CD4-positive, alpha-beta T cell treated with Interleukin-6 at 100 ng/mL for 8 hours (primary cell): Measurements from ENCODE around the gene PRDM10.
"Not testable (repeated sequence)": the region's sequence is repeated elsewhere in the genome, so short reads cannot be mapped to it uniquely, and the experiment has no call there.

Experiments
- DNase-seq: peaks from one replicate; pipeline ENCODE4 v3.0.0-alpha.2; 2020; ENCODE audit warnings: mixed read lengths, low spot score

The PRDM10 gene

DNA sequence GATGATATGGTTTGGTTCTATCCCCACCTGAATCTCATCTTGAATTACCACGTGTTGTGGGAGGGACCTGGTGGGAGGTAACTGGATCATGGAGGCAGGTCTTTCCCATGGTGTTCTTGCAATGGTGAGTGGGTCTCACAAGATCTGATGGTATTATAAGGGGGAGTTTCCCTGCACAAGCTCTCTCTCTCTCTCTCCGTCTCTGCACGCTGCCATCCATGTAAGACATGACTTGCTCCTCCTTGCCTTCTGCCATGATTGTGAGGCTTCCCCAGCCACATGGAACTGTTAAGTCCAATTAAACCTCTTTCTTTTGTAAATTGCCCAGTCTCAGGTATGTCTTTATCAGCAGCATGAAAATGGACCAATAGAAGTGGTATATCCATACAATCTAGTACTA is 13.2 kb upstream of the PRDM10 start:
- DNase-seq: not testable (repeated sequence)

GRCh38 chr11:130008326-130008725 is 5.7 kb upstream of the PRDM10 start:
- no peak for DNase-seq

DNA sequence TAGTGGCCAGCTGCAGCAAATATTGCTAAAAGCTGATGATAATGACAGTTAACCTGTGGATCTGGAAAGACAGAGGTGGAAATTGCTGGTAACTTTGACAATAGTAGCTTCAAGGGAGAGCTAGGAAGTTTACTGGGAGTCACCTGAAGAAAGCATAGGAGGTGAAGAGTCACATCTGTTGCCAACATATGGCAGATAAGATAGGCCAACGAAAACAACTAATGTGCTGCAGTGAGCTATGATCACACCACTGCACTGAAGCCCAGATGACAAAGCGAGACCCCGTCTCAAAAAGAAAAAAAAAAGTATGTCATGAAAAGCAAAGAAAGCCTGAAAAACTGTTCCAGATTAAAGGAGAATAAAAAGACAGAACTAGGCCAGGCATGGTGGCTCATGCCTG is 4.3 kb upstream of the PRDM10 start:
- no peak for DNase-seq

GRCh38 chr11:130003717-130004001 is 1.0 kb upstream of the PRDM10 start:
- DNase-seq: no peak

DNA sequence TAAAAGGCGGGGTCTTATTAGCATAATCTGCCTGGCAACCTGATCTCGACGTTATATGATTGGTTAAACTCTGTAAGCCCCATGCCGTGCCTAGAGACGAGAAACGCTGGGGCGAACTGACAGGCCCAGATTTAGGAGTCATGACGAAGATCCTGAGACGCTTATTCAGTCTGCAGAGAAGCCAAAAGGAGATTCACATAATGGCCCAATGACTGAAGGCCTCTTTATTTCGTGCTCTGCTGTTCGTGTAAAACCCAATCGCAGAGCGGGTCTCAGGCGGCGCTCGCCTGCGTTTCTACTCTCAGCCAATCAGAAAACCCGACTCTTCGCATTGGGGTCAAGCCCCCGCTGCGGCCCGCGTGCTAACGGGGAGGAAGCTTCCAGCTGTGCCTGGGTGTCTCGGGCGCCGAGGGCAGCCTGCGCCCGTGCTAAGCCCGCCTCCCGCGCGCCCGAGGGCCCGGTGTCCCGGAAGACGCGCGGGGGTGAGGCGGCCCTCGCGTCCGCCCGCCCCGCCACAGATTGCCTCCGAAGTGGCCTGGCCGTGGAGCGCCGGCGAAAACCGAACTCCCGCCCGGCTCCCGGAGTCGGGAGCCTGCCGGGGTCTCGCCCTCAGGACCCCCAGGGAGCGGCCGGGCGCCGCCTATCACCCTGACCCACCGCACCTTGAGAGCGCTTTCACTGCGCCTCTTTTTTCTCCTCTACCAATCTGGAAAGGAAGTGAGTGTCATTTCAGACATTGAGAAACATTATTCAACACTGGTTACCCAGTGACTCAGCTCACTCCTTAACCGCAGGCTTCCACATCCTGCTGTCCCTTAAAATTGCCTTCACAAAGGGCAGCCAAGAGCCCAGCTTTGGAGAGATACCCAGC is 446 bp upstream of the PRDM10 start:
- DNase-seq: peak; percentile 93

DNA sequence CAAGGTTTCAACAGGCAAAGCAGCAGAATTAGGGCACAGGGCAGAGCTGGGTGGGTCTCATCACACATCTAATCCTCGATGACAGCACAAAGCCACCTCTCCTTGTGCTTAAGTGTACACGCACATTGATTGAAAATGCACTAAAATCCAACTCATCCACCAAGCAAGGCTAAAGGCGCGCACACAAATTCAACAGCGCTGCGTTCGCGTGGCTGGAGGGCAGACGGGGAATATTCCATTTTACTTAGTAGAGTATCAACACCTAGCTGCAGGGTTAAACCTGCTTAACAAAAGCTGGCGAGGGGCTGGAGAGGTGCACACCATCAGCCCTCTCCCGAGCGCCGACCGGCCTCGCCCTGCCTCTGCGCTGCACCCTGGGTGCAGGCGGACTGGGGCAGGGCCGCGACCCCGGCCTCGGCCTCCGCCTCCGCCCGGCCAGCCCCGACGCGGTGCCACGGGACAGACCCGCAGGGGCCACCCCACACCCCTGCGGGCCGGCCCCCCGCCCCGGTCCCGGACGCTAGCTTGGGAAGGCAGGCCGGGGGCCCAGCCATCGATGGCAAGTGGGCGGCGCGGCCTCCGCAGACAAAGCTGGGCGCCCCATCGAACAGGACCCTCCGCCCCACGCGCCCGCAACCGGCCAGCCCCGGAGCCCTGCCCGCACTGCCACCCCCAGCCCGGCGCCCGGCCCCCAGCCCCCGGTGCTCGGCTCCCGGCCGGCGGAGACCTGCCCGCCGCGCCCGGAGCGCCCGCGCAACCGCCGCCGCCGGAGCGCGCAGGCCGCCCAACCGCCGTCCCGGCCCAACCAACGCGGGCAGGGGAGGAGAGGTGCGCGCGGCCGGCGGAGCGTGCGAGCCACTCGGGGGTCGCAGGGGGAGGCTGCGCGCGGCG is 929 bp downstream of the PRDM10 start:
- DNase-seq: peak; percentile 10

GRCh38 chr11:130000552-130001176 is 2.0 kb downstream of the PRDM10 start:
- DNase-seq: no peak

DNA sequence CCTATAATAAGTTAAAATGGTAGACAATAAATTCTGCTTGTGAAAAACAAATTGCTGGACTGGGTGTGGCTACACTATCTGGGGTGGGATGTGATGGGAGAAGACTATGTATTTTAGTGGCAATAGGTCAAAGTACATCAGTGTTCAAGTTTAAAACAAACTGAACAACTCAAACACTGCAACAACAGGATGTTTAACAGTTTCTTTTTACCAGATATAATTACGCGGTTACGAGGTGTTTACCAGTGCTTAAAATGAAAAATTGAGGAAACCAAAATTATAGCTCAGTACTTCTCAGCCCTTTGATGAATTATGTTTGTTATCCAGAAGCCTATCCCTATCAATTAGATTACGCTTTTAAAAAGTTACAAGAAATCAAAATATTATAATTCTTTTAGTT is 3.2 kb downstream of the PRDM10 start:
- DNase-seq: no peak

- no peak for DNase-seq
These were observed 3.7 kb downstream of the PRDM10 start for GRCh38 chr11:129998905-129999304.

DNA sequence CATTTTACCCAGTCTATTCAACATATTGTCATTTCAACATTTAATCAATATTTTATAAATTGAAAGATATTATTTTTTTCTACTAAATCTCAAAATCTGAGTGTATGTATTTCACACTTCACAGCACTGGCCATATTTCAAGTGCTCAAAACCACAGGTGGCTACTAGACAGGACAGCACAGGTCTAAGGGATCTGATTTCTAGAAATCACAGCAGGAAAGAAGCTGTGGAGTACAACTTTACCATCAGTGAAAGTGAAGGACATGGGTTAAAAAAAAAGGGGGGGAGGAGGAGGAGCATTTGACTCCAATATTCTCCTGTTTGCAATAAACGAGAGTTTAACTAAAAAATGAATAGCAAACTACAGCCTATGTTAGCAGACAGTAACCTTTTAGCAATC is 4.5 kb downstream of the PRDM10 start:
- no peak for DNase-seq

- DNase-seq: no peak
These were observed 5.1 kb downstream of the PRDM10 start for GRCh38 chr11:129997513-129997912.

- DNase-seq: no peak
These were observed 6.3 kb downstream of the PRDM10 start for GRCh38 chr11:129996113-129996870.

- DNase-seq: no peak
These were observed 7.5 kb downstream of the PRDM10 start for GRCh38 chr11:129995163-129995562.

DNA sequence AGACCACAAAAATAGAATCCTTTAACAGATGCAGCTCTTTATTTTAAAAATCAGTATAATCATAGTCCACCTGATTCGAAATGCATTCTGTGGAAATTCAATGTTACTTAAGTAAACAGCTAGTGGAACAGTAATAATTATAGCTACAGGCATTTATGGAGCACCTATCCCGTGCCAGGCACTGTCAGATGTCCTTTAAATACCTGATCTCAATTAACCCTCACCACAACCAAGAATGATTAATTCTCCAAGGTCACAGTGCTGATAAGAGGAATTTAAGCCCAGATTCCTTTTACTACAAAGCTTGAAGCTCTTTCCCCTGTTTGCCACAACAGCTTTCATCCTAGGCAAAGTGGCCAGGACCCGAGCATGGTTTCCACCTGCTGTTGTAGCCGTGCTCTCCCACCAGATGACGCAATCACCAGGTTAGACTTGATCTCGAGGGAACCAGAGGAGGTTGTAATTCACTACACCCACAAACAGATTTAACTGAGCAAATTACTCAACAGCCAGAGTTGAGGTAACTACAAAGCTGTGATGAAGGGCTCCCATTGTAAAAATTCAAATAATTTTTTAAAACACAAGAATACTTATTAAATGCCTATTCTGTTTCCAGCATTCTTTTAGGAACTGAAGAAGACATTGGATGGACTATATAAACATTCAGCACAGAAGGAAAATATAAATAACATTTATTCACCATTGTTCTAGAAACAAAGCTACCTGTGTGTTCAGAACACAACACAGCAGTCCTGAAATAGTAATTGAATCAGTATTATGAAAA is 10.3 kb downstream of the PRDM10 start:
- peak; percentile 47 for DNase-seq

- no peak for DNase-seq
These were observed 13.4 kb downstream of the PRDM10 start for GRCh38 chr11:129989149-129989813.

DNA sequence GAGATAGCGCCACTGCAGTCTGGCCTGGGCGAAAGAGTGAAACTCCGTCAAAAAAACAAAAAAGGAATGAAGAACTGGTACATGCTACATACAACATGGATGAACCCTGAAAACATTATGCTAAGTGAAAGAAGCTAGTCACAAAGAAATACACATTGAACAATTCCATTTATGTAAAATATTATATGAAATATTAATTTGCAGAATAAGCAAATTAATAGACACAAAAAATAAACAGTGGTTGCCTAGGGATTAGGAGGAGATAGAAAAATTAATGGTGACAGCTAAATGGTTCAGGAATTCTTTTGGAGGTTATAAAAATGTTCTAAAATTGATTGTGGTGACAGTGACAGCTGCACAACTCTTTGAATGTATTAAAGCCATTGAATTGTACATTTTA is 14.7 kb downstream of the PRDM10 start:
- DNase-seq: no peak

- DNase-seq: no peak
These were observed 16.8 kb downstream of the PRDM10 start for GRCh38 chr11:129985823-129986222.

GRCh38 chr11:129980086-129980485 is 22.5 kb downstream of the PRDM10 start:
- DNase-seq: no peak

DNA sequence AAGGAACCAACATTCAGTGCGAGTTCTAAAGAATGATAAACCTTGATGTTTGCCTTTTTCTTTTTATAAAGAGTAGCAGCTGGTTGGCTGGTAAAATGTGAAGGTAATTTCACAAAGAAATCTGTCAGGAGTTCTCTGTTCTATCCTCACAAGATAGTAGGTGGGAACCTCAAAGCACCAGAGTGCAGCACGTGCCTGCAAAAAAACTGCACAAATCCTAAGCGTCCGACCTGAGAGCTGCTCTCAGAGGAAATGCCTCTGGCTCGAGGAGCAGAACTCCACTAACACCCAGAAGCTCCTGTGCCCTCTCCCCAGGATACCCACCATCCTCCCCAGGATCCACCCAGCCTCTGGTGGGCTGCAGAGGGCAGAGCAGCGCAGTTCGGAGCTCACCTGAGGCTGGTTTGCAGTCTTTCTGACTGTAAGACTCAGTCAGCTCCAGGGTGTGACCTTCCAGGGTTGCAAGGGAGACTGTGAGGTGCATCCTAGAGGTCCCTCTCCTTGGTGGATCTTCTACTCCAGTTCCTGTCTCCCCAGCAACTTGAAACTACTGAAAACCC is 23.5 kb downstream of the PRDM10 start:
- no peak for DNase-seq

DNA sequence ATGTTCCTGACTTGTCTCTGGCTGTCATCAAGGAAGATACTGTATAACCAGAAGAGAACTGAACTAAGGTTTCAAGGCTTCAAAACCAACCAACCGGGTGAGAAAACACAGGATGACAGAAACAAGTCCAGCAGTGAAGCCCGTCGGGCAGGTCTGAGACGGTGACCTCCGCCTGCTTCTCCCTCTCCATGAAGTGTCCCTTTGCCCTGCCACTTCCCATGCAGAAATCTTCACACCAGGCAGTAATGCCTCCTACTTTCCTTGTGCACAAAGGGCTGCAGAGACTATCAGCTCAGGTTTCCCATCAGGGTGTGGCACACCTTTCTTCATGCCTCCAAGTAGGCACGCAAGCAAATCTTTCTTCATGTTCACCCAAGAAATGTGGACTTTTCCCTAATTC is 24.2 kb downstream of the PRDM10 start:
- no peak for DNase-seq
